Fibroblast of mammary gland (primary cell): ENCODE data around the gene MEF2B.
A peak's percentile ranks its signal among the peaks of the same experiment; 100 is the strongest.
"Not testable (repeated sequence)": the region's sequence is repeated elsewhere in the genome, so short reads cannot be mapped to it uniquely, and the experiment has no call there.

Experiments used
- DNase-seq: peaks from one replicate; pipeline ENCODE4 v3.0.0-alpha.2; 2010; ENCODE audit warnings: low read depth
- H3K4me3 ChIP-seq: 2 replicates; pipeline ENCODE4 v1.5.1; 2011; ENCODE audit warnings: low read depth, mild to moderate bottlenecking, low read length, moderate library complexity; ENCODE audit not compliant: control insufficient read depth
- TF ChIP-seq, protein P1 (sequence below): conservative IDR thresholded peaks from 2 replicates; pipeline ENCODE4 v1.5.1; 2011; ENCODE audit warnings: low read depth, low read length, inconsistent platforms; ENCODE audit not compliant: control insufficient read depth, insufficient read depth

Gene MEF2B

DNA sequence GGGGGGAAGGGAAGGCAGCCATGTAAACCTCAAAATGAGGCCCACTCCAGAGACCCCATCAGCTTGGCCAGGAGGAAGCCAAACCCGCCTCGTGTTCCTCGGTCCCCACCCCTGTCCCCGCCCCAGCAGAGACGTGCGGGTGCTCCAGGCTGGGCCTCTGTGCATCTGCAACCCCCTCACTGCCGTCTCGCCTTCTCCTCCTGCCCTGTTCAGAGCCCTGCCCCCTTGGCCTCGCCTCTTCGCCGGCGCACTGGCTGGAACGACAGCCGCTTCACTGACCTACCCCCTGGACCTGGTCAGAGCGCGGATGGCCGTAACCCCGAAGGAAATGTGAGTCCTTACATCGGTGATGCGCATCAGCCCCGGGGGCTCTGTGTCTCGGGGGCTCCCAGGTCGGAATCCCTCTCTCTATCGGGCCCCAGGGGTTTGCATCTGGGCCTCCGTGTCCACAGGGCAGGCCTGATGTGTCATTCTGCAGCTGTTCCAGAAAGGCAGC lies 64.0 kb downstream of the MEF2B start:
- peak; percentile 26 for DNase-seq
- H3K4me3 ChIP-seq = peak overlapping the region; percentile 52
- TF ChIP-seq, protein P1, sequence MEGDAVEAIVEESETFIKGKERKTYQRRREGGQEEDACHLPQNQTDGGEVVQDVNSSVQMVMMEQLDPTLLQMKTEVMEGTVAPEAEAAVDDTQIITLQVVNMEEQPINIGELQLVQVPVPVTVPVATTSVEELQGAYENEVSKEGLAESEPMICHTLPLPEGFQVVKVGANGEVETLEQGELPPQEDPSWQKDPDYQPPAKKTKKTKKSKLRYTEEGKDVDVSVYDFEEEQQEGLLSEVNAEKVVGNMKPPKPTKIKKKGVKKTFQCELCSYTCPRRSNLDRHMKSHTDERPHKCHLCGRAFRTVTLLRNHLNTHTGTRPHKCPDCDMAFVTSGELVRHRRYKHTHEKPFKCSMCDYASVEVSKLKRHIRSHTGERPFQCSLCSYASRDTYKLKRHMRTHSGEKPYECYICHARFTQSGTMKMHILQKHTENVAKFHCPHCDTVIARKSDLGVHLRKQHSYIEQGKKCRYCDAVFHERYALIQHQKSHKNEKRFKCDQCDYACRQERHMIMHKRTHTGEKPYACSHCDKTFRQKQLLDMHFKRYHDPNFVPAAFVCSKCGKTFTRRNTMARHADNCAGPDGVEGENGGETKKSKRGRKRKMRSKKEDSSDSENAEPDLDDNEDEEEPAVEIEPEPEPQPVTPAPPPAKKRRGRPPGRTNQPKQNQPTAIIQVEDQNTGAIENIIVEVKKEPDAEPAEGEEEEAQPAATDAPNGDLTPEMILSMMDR = no peak

DNA sequence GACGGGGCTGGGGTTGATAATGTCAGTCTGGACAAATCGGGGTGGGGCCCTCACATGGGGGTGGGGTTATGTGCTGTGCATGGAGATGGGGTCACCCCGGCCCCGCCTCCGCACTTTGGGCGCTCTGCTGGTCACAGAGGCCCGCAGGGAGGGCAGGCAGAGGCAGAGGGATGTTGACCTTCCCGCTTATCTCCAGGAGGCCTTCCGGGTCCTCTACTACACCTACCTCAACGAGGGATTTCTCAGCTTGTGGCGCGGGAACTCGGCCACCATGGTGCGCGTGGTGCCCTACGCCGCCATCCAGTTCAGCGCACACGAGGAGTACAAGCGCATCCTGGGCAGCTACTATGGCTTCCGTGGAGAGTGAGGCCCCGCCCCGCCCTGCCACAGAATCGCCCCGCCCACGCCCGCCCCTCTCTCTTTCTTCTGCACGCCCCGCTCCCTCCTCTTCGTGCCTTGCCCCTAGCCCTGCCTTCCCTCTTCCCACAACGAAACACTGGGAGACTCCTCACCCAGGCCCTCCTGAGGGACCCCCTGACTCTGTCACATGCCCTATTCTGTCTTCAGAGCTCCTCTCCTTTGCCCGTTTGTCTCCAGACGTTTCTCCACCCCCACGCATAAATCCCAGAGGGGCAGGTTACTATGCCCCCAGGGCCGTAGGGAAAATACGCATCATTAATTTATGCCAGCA lies 64.6 kb downstream of the MEF2B start:
- peak overlapping the region; percentile 52 for H3K4me3 ChIP-seq

DNA sequence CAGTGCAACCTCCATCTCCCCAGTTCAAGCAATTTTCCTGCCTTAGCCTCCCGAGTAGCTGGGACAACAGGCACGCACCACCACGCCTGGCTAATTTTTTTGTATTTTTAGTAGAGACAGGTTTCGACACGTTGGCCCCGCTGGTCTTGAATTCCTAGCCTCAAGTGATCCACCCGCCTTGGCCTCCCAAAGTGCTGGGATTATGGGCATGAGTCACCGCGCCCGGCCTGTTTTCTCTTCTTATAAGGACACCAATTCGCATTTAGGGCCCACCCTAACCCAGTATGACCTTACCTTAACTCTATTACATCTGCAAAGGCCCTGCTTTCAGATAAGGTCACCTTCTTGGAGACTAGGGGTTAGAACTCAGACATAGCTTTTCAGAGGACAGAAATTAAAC lies 66.9 kb downstream of the MEF2B start:
- TF ChIP-seq, protein P1 = no peak
- DNase-seq = no peak
- H3K4me3 ChIP-seq = no peak overlapping the region

More for the DNA sequence above, 64.6 kb downstream of the MEF2B start:
- peak; percentile 51 for DNase-seq
- TF ChIP-seq, protein P1 = no peak

DNA sequence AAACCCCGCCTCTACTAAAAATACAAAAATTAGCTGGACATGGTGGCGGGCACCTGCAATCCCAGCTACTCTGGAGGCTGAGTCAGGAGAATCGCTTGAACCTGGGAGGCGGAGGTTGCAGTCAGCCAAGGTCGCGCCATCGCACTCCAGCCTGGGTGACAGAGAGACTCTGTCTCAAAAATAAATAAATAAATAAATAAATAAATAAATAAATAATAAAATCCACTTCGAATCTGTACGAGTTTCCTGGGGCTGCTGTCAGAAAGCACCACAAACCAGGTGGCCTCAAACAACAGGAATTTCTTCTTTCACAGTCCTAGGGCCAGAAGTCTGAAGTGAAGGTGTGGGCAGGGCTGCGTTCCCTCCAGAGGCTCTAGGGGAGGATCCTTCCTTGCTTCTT lies 67.5 kb downstream of the MEF2B start:
- H3K4me3 ChIP-seq, DNase-seq: not testable (repeated sequence)

DNA sequence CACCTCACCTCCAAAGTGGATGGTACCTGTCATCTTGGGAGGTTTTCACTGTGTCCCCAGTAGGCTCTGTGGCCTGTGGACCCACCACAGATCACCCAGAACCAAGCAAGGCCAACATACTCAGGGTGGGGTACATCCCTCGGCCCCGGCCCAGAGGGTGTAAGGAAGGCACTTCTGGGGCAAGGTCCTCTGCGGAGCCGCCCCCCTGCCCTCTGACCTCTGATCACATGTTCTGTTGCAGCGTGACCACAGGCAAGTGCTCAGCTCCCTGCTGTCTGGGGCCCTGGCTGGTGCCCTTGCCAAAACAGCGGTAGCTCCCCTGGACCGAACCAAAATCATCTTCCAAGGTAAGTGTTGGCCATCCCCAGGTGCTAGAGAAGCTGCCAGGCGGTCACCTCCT lies 68.5 kb downstream of the MEF2B start:
- no peak overlapping the region for H3K4me3 ChIP-seq
- TF ChIP-seq, protein P1 = no peak
- no peak for DNase-seq

DNA sequence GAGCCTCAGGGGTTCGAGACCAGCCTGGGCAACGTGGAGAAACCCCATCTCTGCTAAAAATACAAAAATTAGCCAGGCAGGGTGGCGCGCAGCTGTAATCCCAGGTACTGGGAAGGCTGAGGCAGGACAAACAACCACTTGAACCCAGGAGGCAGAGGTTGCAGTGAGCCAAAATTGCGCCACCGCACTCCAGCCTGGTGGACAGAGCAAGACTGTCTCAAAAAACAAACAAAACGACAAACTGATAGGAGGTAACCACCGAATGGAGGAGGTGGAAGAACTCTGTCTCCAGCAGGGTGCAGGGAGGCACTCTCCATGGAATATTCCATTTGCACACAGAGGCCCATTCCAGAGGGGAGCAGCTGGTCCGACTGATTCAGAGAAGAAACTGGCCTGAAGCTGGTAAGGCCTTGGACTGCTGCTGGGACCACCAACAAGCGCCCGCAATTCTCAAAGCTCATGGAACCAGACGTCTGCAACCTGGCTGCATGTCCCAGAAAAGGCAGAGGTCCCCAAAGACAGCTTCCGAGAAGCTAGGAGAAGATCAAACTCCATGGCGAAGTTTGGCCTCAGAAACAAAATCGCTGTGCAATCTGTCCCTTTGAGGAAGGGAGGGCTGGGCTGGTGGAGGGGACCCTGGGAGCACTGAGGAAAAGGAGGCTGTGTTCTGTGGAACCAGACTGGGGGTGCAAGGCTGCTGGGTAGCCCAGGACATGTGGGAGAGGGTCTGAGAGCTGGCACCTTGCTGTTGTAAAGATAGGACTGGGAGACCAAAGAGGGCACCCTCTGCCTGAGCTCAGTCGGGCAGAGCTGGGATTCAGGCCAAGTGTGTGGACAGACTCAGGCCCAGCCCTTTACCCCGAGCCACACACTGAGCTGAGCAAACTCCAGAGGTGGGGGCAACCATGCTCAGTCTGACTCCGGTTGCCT lies 71.1 kb downstream of the MEF2B start:
- TF ChIP-seq, protein P1 = no peak
- DNase-seq = no peak
- no peak overlapping the region for H3K4me3 ChIP-seq
